ENCODE results near the gene PLD5.
"Not testable (repeated sequence)": the region's sequence is repeated elsewhere in the genome, so short reads cannot be mapped to it uniquely, and the experiment has no call there.

PLD5 gene

GRCh38 chr1:242187171-242187570 lies 337.3 kb downstream of the PLD5 start:
- no peak for DNase-seq (ENCODE audit: low read depth in 2 of 2)
- TF ChIP-seq CTCF (IDR thresholded peaks at IDR 0.05; ENCODE audit: low read depth, low read length), result no peak
- H3K4me3 ChIP-seq (replicated peaks in 1 of 2; ENCODE audit: low read depth in 2 of 2, low read length in 2 of 2), result no peak overlapping the region

GRCh38 chr1:242185731-242186130 lies 338.8 kb downstream of the PLD5 start:
- DNase-seq (ENCODE audit: low read depth in 2 of 2), result no peak
- no peak for TF ChIP-seq CTCF (IDR thresholded peaks at IDR 0.05; ENCODE audit: low read depth, low read length)

GRCh38 chr1:242184955-242185354 lies 339.5 kb downstream of the PLD5 start:
- no peak overlapping the region for H3K4me3 ChIP-seq (replicated peaks in 1 of 2; ENCODE audit: low read depth in 2 of 2, low read length in 2 of 2)
- no peak for TF ChIP-seq CTCF (IDR thresholded peaks at IDR 0.05; ENCODE audit: low read depth, low read length)
- DNase-seq (ENCODE audit: low read depth in 2 of 2), result no peak

More at GRCh38 chr1:242185731-242186130, 338.8 kb downstream of the PLD5 start:
- no peak overlapping the region for H3K4me3 ChIP-seq (replicated peaks in 1 of 2; ENCODE audit: low read depth in 2 of 2, low read length in 2 of 2)

GRCh38 chr1:242179767-242180166 lies 344.7 kb downstream of the PLD5 start:
- not testable (repeated sequence) for DNase-seq (ENCODE audit: low read depth in 2 of 2); H3K4me3 ChIP-seq (replicated peaks in 1 of 2; ENCODE audit: low read depth in 2 of 2, low read length in 2 of 2)

GRCh38 chr1:242178924-242179708 lies 345.4 kb downstream of the PLD5 start:
- no peak overlapping the region for H3K4me3 ChIP-seq (replicated peaks in 1 of 2; ENCODE audit: low read depth in 2 of 2, low read length in 2 of 2)
- no peak for TF ChIP-seq CTCF (IDR thresholded peaks at IDR 0.05; ENCODE audit: low read depth, low read length)
- DNase-seq (ENCODE audit: low read depth in 2 of 2), result no peak

- no peak for DNase-seq (ENCODE audit: low read depth in 2 of 2)
- H3K4me3 ChIP-seq (replicated peaks in 1 of 2; ENCODE audit: low read depth in 2 of 2, low read length in 2 of 2), result no peak overlapping the region
- TF ChIP-seq CTCF (IDR thresholded peaks at IDR 0.05; ENCODE audit: low read depth, low read length), result no peak
These were observed 346.1 kb downstream of the PLD5 start for GRCh38 chr1:242178436-242178835.

GRCh38 chr1:242162140-242162539 lies 362.4 kb downstream of the PLD5 start:
- no peak overlapping the region for H3K4me3 ChIP-seq (replicated peaks in 1 of 2; ENCODE audit: low read depth in 2 of 2, low read length in 2 of 2)
- no peak for DNase-seq (ENCODE audit: low read depth in 2 of 2)
- no peak for TF ChIP-seq CTCF (IDR thresholded peaks at IDR 0.05; ENCODE audit: low read depth, low read length)
